Activated naive CD4-positive, alpha-beta T cell treated with anti-CD3 and anti-CD28 coated beads, Interleukin-2, amount 50 U/mL, for 72 hours (primary cell): ENCODE measurements around the gene SMCO2. TPM values are rescaled to one million over a fixed set of nuclear protein-coding genes. Genes with fewer than 3 reads are reported as not detected.

Experiments
- ATAC-seq, 2 donors: fragments of 150-1000 bp; cut with Tn5 transposase; 2 replicates each; pipeline ENCODE4 v1.10.0; 2021; ENCODE audit warnings: mild to moderate bottlenecking in 2 of 2, moderate library complexity in 2 of 2
- DNase-seq, 2 donors: peaks; one replicate each; pipeline ENCODE4 v3.0.0; 2021 to 2022; ENCODE audit warnings: low spot score in 2 of 2
- H3K27ac Mint-ChIP-seq, 2 donors: one replicate each; pipeline ENCODE4 v1.8.0; 2022; ENCODE audit warnings: mild to moderate bottlenecking in 2 of 2, mixed read lengths in 2 of 2
- H3K36me3 Mint-ChIP-seq, 2 donors: one replicate each; pipeline ENCODE4 v1.8.0; 2022; ENCODE audit warnings: mixed read lengths in 2 of 2
- H3K9me3 Mint-ChIP-seq, 2 donors: one replicate each; pipeline ENCODE4 v1.8.0; 2022; ENCODE audit warnings: mixed read lengths in 2 of 2
- total RNA-seq, 2 donors: library from RNA; stranded (reverse); gene quantifications; one replicate each; pipeline ENCODE4 v1.2.3, GENCODE V29; 2022

The SMCO2 gene
- total RNA-seq, 2 donors from 2014 or later = 0.37 TPM; not detected in 1

- peaks cover 5 to 8% of the 10 kb centered on the region in 2 donors for H3K36me3 Mint-ChIP-seq
- ATAC-seq (no peak), DNase-seq (no peak)
- H3K9me3 Mint-ChIP-seq = peaks cover 0 to 11% of the 10 kb centered on the region in 2 donors
- H3K27ac Mint-ChIP-seq = no peak overlapping the region
These were observed 1.2 kb downstream of the SMCO2 start for GRCh38 chr12:27447761-27448160.

- peaks cover 0 to 11% of the 10 kb centered on the region in 2 donors for H3K9me3 Mint-ChIP-seq
- no peak overlapping the region for H3K27ac Mint-ChIP-seq
- peaks cover 5 to 8% of the 10 kb centered on the region in 2 donors for H3K36me3 Mint-ChIP-seq
- DNase-seq (no peak), ATAC-seq (no peak)
These were observed 2.5 kb downstream of the SMCO2 start for GRCh38 chr12:27449026-27449425.

- ATAC-seq (no peak), DNase-seq (no peak)
- H3K9me3 Mint-ChIP-seq = peaks cover 0 to 11% of the 10 kb centered on the region in 2 donors
- H3K27ac Mint-ChIP-seq = no peak overlapping the region
- H3K36me3 Mint-ChIP-seq = peaks cover 5 to 8% of the 10 kb centered on the region in 2 donors
These were observed 3.5 kb downstream of the SMCO2 start for GRCh38 chr12:27449893-27450534.

GRCh38 chr12:27451036-27451825 lies 4.7 kb downstream of the SMCO2 start:
- ATAC-seq = no peak
- Mint-ChIP-seq H3K36me3 (peaks cover 5 to 7% of the 10 kb centered on the region in 2 donors), H3K9me3 (peaks cover 0 to 11% of the 10 kb centered on the region in 2 donors), H3K27ac (peak overlapping the region in 1 of 2 donors; percentile 65)
- DNase-seq = no peak

- H3K36me3 Mint-ChIP-seq = peaks cover 0 to 5% of the 10 kb centered on the region in 2 donors
- DNase-seq (no peak), ATAC-seq (no peak)
- H3K9me3 Mint-ChIP-seq = no peaks in the 10 kb centered on the region
- H3K27ac Mint-ChIP-seq = no peak overlapping the region
These were observed 6.9 kb downstream of the SMCO2 start for GRCh38 chr12:27453421-27453820.

GRCh38 chr12:27455589-27455988 lies 9.1 kb downstream of the SMCO2 start:
- Mint-ChIP-seq H3K36me3 (peaks cover 0 to 10% of the 10 kb centered on the region in 2 donors), H3K9me3 (peaks cover 0 to 3% of the 10 kb centered on the region in 2 donors), H3K27ac (no peak overlapping the region)
- DNase-seq (no peak), ATAC-seq (no peak)

GRCh38 chr12:27456618-27457017 lies 10.1 kb downstream of the SMCO2 start:
- DNase-seq (no peak), ATAC-seq (no peak)
- Mint-ChIP-seq H3K27ac (no peak overlapping the region), H3K9me3 (peaks cover 0 to 3% of the 10 kb centered on the region in 2 donors), H3K36me3 (peaks cover 0 to 10% of the 10 kb centered on the region in 2 donors)

- ATAC-seq = peak; percentile 78 to 79
- DNase-seq = peak; percentile 55 to 61
- H3K36me3 Mint-ChIP-seq = peaks cover 0 to 20% of the 10 kb centered on the region in 2 donors
These were observed 14.0 kb downstream of the SMCO2 start for GRCh38 chr12:27460471-27460978.

GRCh38 chr12:27462151-27462694 lies 15.7 kb downstream of the SMCO2 start:
- no peak for DNase-seq
- ATAC-seq = peak; percentile 60
- H3K36me3 Mint-ChIP-seq = peaks cover 0 to 20% of the 10 kb centered on the region in 2 donors
- H3K27ac Mint-ChIP-seq = peak overlapping the region; percentile 1 to 89
- peaks cover 3 to 8% of the 10 kb centered on the region in 2 donors for H3K9me3 Mint-ChIP-seq

More at GRCh38 chr12:27460471-27460978, 14.0 kb downstream of the SMCO2 start:
- Mint-ChIP-seq H3K9me3 (peaks cover 3 to 8% of the 10 kb centered on the region in 2 donors), H3K27ac (peak overlapping the region; percentile 53 to 89)

- ATAC-seq (no peak), DNase-seq (no peak)
- peak overlapping the region in 1 of 2 donors; percentile 89 for H3K27ac Mint-ChIP-seq
- H3K9me3 Mint-ChIP-seq = peaks cover 3 to 8% of the 10 kb centered on the region in 2 donors
- H3K36me3 Mint-ChIP-seq = peaks cover 0 to 16% of the 10 kb centered on the region in 2 donors
These were observed 16.3 kb downstream of the SMCO2 start for GRCh38 chr12:27462851-27463250.

GRCh38 chr12:27463511-27464219 lies 17.1 kb downstream of the SMCO2 start:
- Mint-ChIP-seq H3K9me3 (peaks cover 3 to 8% of the 10 kb centered on the region in 2 donors), H3K36me3 (peaks cover 0 to 16% of the 10 kb centered on the region in 2 donors), H3K27ac (no peak overlapping the region)
- no peak for ATAC-seq
- DNase-seq = no peak

- peaks cover 0 to 13% of the 10 kb centered on the region in 2 donors for H3K36me3 Mint-ChIP-seq
- no peak overlapping the region for H3K27ac Mint-ChIP-seq
- ATAC-seq = peak in 1 of 2 donors; percentile 18
- peak in 1 of 2 donors; percentile 30 for DNase-seq
- peaks cover 1 to 8% of the 10 kb centered on the region in 2 donors for H3K9me3 Mint-ChIP-seq
These were observed 17.7 kb downstream of the SMCO2 start for GRCh38 chr12:27464220-27464554.

- no peak for ATAC-seq
- Mint-ChIP-seq H3K27ac (no peak overlapping the region), H3K36me3 (peaks cover 0 to 11% of the 10 kb centered on the region in 2 donors), H3K9me3 (peaks cover 0 to 8% of the 10 kb centered on the region in 2 donors)
- no peak for DNase-seq
These were observed 21.1 kb downstream of the SMCO2 start for GRCh38 chr12:27467641-27468040.

- no peak overlapping the region for H3K27ac Mint-ChIP-seq
- peaks cover 0 to 11% of the 10 kb centered on the region in 2 donors for H3K36me3 Mint-ChIP-seq
- DNase-seq (no peak), ATAC-seq (no peak)
- H3K9me3 Mint-ChIP-seq = peaks cover 0 to 9% of the 10 kb centered on the region in 2 donors
These were observed 21.7 kb downstream of the SMCO2 start for GRCh38 chr12:27468241-27468640.

GRCh38 chr12:27469176-27469736 lies 22.7 kb downstream of the SMCO2 start:
- DNase-seq = no peak
- peaks cover 0 to 9% of the 10 kb centered on the region in 2 donors for H3K36me3 Mint-ChIP-seq
- peaks cover 0 to 9% of the 10 kb centered on the region in 2 donors for H3K9me3 Mint-ChIP-seq
- no peak for ATAC-seq
- H3K27ac Mint-ChIP-seq = no peak overlapping the region

- Mint-ChIP-seq H3K27ac (no peak overlapping the region), H3K9me3 (peaks cover 14 to 28% of the 10 kb centered on the region in 2 donors), H3K36me3 (peaks cover 11 to 19% of the 10 kb centered on the region in 2 donors)
- ATAC-seq (peak in 1 of 2 donors; percentile 29), DNase-seq (no peak)
These were observed 26.1 kb downstream of the SMCO2 start for GRCh38 chr12:27472604-27473003.
